GM19468 (cell line): ENCODE data around the gene LAMP1.
"Not testable (repeated sequence)": the region's sequence is repeated elsewhere in the genome, so short reads cannot be mapped to it uniquely, and the experiment has no call there.

Experiments
- ATAC-seq: cut with Tn5 transposase; IDR thresholded peaks from one replicate; pipeline ENCODE4 v1.9.1; 2021; ENCODE audit warnings: mild to moderate bottlenecking, moderate library complexity, moderate number of reproducible peaks; ENCODE audit not compliant: unreplicated experiment; ENCODE audit errors: extremely low read depth

Gene LAMP1, protein sequence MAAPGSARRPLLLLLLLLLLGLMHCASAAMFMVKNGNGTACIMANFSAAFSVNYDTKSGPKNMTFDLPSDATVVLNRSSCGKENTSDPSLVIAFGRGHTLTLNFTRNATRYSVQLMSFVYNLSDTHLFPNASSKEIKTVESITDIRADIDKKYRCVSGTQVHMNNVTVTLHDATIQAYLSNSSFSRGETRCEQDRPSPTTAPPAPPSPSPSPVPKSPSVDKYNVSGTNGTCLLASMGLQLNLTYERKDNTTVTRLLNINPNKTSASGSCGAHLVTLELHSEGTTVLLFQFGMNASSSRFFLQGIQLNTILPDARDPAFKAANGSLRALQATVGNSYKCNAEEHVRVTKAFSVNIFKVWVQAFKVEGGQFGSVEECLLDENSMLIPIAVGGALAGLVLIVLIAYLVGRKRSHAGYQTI

DNA sequence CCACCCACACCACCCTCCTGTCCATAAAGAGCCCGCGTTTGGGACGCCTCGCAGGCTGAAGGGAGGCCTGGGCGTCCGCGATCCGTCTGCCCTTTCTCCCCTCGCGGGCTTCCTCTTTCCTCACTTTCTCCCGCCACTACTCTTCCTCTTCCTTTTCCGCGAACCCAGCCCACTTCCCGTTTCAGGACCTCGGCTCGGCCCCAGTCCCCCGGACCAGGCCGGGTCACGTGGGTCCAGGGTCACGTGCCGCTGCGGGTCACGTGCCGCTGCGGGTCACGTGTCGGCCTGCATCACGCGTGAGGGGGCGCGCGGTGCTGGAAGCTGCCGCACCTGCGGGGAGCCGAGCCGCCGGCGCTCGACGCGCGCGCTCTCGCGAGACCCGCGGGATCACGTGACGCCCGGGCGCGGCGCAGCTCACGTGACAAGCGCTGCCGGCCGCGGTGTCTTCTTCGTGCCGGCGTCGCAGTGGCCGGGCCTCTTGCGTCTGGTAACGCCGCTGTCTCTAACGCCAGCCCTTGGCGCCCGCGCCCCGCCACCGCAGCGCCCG is at the start of gene LAMP1:
Gene LAMP1, plus strand, starts transcription at position 417 of the 547 bp plus-strand sequence. CDS start 196 bp downstream, outside the sequence.
- ATAC-seq: peak; percentile 78

DNA sequence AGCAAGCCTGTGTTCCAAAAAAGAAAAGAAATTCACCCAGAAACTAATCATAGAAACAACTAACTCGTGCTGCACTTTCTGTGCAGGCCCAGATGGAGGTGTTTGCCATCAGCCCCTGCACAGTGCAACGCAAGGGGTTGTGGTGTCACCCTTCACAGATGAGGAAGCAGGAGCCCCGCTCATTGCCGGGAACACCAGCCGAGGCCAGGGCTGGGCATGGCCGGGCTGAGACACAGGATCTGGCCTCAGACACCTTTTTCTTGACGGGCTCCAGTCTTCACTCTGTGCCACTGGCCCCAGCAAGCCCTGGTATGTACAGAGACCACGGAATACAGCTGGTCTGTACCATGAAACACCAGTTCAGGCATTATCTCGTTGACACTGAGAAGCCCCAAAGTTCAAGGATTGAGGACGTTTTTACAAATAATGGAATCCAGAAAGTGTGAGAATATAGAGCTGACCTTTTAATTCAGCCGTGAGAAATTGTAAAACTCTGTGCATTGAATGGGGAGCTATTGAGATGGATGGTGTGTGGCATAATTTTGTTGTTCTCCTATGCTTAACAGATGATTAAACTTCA is 44.4 kb upstream of the LAMP1 start:
- ATAC-seq: no peak

DNA sequence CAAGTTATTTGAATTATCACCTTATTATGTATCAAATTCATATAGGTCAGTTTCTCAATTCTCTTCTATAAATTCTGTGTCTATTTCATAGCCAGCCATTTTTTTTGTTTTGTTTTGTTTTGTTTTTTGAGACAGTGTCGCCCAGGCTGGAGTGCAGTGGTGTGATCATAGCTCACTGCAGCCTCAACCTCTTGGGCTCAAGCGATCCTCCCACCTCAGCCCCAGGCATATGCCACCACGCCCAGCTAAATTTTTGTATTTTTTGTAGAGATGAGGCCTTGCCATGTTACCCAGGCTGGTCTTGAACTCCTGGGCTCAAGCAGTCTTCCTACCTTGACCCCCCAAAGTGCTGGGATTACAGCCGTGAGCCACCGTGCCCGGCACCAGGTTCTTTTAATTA is 39.1 kb upstream of the LAMP1 start:
- not testable (repeated sequence) for ATAC-seq

DNA sequence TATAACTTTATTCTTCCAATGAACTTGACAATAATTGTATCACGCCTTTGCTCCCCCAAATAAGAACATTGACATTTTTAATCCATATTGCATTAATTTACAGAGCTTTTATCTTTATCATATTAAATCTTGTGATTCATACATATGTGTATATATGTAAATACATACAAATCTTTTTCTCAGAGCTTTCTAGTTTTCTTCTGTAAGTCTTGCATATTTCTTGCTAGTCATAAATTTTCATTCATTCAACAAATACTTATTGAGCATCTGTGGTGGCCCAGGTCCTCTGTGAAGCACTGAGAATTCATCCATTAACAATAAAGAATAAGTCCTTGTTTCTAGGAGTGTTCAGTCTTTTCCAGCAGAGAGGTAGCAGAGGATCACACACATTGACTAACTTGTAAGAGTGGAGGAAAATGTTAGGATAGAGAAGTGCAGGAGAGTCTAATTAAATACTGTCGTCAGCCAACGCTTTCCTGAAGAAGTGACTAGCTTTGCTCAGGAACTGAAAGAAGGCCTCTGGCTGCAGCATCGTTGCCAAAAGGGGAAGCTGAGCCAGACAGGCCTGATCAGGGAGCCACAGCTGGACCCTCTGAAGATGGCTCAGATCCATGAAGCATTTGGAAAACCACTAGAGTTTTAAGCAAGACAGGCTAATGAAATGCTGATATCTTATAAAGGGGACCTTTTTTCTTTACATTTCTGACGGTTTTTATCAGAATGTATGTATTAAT is 38.6 kb upstream of the LAMP1 start:
- no peak for ATAC-seq

DNA sequence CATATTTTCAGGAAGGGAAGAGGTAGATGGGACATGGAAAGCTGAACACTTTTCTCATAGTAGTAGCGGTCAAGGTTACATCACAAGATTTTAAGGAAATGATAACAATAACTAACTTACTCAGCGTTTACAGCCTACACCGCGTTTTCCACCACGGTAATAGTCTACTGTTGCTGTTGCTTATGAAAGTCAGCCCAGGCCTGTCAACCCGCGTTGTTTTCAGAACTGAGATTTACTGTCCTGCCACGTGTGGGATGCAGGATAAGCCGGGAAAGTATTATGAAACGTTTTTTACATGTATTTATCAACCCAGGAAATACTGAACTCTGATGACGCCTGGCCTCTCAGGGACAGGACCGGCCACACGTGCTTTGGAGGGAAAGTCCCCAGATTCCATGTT is 36.0 kb upstream of the LAMP1 start:
- no peak for ATAC-seq

DNA sequence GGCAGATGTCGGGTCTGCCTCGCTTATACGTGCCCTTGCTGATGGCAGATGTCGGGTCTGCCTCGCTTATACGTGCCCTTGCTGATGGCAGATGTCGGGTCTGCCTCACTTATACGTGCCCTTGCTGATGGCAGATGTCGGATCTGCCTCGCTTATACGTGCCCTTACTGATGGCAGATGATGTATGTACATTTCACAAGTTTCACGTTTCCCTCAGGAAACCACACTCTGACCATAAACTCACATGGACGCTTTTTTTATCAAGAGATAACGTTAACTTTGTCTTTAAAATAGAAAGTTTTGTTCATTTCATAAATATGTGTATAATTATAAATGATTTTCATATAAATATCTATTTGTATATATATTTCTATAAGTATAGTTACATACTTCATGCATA is 34.0 kb upstream of the LAMP1 start:
- not testable (repeated sequence) for ATAC-seq

DNA sequence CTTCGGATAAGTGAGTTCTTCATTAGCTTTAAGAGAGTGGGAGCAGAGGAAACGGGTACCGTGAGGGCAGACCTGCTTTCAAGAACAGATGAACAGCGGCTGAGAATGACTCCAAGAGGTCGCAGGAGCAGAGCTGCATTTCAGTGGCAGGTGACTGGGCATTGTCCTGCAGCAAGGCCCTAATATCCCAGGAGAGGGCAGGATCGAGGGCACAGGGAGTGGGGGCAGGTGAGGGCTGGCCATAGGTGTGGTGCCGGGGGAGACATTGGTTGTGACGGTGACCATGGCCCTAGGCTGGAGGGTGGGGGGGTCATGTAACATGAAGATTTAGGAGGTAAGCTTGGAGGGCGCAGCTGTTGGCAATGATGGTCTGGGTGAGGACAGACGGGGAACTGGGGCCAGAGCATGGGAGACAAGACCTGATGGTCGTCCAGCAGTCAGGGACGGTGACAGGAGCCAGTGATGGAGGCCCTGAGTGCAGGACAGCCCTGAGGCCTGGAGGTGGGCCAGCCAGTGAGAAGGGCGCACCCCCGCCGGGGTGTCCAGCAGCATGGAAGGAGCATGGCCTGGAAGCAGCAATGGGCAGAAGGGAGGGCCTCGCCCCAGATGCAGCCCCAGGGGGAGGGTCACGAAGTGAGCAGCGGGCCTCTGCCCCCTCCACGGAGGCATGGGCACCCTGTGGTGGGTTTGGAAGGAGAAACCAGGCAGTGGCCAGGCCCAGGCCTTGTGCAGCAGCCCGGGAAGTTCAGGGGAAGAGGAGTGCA is 29.2 kb upstream of the LAMP1 start:
- ATAC-seq: no peak

DNA sequence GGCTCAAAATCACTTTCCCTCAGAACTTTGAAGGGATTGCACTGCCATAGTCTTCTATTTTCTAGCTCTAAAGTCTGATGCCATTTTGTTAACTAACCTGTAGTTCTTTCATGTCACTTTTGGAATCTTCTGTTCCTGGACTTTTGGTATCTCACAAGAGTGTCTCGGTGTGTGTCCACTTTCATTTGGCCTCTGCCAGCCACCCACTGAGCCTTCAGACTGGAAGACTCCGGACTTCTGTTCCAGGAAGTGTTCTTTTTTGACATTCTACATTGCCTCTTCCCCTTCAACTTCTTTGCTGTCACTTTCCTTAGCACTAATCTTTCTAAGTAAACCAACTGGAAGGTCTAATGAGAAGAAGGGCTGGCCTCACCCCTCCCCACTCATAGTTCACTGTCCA is 25.0 kb upstream of the LAMP1 start:
- ATAC-seq: no peak

DNA sequence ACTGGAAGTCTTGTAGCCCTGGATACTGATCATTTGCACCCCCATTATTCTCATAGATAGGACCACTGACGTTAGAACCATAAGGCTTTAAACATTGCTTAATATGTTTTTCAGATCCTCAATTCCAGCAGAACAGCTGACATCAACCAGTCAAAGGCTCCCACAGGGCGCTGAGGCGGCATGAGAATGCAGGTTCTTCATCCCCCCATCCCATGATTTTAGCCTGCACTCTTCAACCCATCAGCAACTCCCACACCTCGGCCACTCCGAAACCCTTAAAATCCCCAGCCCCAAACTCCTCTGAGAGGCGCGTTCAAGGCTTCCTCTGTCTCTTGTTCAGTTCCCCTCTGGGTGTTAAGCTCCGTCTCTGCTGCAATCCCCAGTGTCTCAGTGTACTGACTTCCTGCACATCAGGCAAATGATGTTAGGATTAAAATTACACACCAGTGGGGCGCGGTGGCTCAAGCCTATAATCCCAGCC is 24.3 kb upstream of the LAMP1 start:
- no peak for ATAC-seq

DNA sequence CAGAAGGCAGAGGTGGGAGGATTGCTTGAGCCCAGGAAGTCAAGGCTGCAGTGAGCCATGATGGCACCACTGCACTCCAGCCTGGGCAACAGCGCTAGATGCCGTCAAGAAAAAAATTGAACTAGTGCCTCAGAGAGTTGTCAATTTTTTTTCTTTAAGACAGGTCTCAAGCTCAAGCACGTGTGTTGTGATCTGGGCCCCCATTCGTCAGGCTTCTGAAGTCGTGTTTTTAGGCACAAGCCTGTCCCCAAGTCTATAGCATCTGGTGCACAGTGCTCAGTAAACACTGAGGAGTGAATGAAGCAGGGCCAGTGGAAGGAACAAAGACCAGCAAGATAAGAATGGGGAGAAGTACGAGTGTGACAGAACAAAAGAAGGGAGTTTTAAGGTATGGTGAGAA is 23.7 kb upstream of the LAMP1 start:
- ATAC-seq: no peak

DNA sequence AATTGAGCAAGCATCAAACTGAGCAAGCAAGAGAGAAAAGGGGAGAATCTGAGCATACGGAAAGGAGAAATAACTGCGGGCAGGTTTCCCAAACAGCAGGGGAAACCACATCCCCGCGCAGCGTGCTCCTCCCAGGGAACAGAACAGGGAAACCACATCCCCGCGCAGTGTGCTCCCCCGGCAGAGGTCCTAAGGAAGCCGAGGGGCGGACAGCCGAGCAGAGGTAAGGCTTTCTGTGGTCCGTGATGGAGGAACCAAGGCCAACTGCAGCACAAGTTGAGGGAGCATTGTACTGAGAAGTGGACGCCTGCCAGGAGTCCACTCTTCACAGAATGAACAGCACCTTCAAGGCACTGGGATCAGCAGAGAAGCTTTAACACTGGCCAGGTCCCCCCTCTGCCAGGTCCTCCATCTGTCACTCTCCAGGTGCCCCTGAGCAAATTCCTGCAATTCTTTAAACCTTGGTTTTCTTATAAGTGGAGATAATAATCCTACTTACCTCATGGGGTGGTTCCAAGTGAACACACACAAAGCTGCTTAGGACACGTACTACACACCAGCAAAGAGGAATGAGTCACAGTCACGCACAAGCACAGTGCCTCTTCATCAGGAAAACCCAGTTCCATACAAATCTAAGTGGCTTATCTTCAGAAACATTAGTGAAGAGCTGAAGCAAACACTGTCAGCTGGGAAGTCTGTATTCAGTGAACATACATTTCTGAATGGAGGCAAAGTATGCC is 23.0 kb upstream of the LAMP1 start:
- no peak for ATAC-seq

DNA sequence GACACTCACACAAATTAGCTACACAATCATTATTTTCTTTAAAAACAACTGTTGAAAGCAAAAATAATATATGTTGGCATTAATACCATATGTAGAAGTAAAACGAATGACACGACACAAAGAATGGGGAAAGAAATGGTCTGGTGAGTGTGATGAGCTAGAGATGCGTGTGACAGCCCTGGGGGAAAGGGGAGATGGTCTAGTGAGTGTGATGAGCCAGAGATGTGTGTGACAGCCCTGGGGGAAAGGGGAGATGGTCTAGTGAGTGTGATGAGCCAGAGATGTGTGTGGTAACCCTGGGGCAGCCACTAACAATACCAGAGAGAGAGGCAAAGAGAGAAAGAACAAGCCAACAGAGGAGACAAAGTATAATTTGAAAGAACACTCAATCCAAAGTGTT is 22.3 kb upstream of the LAMP1 start:
- no peak for ATAC-seq

DNA sequence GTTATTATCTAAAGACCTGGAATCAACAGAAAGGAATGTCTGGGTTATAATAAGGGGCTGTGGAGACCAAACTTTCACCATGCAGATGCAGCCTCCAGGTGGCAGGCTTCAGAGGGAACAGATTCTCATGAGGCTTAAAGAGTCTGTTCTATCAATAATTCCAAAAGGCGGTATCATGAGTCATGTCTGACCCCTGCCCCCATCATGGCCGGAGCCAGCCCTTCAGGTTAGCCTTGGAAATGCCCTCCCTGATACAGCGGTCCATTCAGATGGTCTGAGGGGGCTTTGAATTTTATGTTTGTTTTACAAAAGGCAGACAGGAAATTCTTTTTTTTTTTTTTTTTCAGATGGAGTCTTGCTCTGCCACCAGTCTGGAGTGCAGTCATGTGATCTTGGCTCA is 21.7 kb upstream of the LAMP1 start:
- no peak for ATAC-seq

DNA sequence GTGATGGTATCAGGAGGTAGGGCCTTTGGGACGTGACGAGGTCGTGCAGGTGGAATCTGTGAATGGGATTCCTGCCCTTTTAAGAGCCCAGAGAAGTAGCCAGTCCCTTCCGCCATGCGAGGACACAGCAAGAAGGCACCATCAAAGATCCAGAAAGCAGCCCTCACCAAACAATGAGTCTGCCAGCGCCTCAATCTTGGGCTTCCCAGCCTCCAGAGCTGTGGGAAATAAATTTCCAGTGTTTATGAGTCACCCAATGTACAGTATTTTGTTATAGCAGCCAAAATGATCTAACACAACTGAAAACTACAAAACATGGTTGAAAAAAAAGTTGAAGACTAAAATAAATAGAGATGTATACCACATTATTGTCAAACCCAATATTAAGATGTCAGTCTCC is 16.9 kb upstream of the LAMP1 start:
- no peak for ATAC-seq

DNA sequence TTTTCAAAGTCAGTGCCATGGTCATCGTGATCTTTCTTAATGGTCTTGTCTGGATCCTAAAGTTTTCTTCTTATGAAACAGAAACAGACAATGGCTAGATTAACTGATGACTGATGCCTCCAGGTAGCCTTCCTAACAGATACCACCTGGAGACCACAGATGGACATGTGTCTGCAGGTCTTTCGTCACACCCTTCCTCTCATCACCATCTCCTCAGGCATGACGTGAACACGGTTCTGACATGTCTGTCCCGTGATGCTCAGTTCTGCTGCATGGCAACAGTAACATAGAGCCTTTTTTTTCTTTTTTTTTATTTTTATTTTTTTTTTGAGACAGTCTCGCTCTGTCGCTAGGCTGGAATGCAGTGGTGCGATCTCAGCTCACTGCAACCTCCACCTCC is 13.1 kb upstream of the LAMP1 start:
- no peak for ATAC-seq

DNA sequence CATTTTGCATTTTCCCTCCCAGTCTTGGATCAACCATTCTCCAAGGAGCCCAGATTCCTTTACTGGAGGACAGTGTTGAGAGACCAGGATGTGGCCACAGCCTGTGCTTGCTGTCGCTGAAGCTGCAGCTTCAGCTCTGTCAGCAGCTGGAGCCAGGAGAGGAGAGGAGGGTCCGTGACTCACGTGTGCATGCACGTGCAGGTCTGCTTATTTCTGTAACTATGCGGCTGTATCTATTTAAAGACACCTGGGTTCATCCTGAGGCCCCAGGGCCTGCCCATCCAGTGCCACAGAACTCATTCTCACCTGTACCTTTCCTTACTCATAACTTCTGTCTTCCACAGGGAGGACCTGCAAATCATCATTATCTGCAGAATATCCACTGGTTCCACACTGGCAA is 8.2 kb upstream of the LAMP1 start:
- no peak for ATAC-seq

DNA sequence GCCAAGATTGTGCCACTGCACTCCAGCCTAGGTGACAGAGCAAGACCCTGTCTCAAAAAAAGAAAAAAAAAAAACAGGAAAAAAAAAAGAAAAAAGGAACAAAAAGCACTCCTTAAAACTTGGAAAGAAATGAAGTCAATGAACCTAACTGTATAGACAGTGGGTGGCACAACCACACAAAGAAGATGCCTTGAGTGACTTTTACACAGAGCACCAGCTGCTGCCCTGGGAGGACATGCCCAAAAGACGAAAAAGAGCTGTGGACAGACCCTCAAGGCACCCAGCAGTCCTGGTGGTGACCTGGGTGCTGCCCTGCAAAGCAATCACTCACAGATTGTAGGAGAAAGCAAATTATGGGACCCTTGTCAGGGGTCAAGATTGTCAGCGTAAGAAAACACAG is 5.9 kb upstream of the LAMP1 start:
- ATAC-seq: no peak

DNA sequence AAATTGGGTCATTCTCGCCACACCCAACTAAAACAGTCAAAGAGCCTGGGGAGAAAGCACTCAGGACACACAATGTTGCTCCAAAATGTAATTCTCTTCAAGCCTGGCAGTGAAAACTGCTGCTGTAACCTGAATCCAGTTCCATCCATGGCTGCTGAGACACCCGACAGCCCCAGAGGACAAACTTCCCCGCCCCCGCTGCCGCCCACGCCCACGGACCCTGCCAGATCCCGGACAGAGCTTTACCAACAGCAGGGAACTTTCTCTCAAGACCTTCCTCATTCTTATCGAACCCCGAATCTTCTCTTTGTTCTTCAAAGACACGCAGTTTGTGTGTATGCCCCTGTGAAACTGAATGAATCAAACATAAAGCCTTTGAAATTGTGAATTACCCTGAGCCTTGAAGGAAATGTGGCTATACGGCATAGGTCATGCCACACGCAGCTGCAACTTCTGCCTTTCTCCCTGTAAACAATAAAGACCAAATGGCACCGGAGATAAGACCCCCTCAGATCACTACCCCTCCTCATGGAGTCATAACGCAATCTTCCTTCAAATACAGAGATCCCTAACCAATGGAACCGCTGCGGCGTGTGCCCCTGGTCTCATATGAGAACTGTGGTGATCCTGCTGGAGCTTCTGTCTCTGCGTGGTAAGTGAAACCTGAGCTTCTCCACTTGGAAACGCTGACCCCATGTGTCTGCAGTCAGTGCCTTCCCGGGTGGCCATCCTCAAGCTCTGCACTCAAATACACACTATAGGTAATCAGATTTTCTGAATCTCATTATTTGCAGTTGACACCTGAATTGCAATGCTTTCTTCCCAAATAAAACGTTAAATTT is 4.8 kb upstream of the LAMP1 start:
- no peak for ATAC-seq

DNA sequence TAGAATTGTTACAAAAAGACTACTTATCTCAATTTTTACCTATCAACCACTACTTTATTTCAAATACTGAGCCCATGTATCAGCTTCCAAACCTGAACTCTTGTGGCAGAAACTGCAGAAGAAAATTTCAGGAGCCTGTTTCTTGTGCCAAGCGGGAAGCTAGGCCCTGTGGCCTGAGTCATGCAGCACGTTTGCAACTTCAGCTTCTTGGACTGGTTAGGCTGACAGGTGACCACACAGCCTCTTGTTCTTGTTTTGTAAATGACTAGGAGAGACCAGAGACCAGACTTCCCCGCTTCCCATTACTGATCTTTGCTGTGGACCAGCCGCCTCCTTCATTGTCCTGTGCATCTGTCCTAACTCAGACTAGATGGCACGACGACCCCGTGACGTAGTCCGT is 3.4 kb upstream of the LAMP1 start:
- ATAC-seq: no peak
